Progenitor cell of endocrine pancreas (in vitro differentiated cells): ENCODE measurements around the gene CLP1. TPM values are rescaled to one million over a fixed set of nuclear protein-coding genes. Genes with fewer than 3 reads are reported as not detected.

ENCODE experiments used
- DNase-seq: peaks from one replicate; pipeline ENCODE4 v3.0.0; 2021; ENCODE audit warnings: low spot score; ENCODE audit not compliant: unreplicated experiment
- H3K27ac Mint-ChIP-seq: 2 replicates; pipeline ENCODE4 v1.8.0; 2021; ENCODE audit warnings: mild to moderate bottlenecking, moderate library complexity, mixed read lengths
- H3K27me3 Mint-ChIP-seq: 2 replicates; pipeline ENCODE4 v1.8.0; 2021; ENCODE audit warnings: mixed read lengths
- H3K36me3 Mint-ChIP-seq: 2 replicates; pipeline ENCODE4 v1.8.0; 2022; ENCODE audit warnings: mixed read lengths; ENCODE audit not compliant: insufficient read depth
- H3K4me1 Mint-ChIP-seq: 2 replicates; pipeline ENCODE4 v1.8.0; 2021; ENCODE audit warnings: low read depth, mixed read lengths
- H3K4me3 Mint-ChIP-seq: 2 replicates; pipeline ENCODE4 v1.8.0; 2021; ENCODE audit warnings: low read depth, mild to moderate bottlenecking, moderate library complexity, mixed read lengths
- H3K9me3 Mint-ChIP-seq: 2 replicates; pipeline ENCODE4 v1.8.0; 2021; ENCODE audit warnings: low read depth, mixed read lengths
- CTCF ChIP-seq: fragments of 200-600 bp; sonication (generic); IDR thresholded peaks from one replicate; pipeline ENCODE4 v1.5.0; 2021; ENCODE audit warnings: antibody characterized with exemption, mild to moderate bottlenecking; ENCODE audit not compliant: unreplicated experiment
- total RNA-seq: library from RNA; stranded (reverse); gene quantifications from 2 replicates; pipeline ENCODE4 v1.2.1, GENCODE V29; 2021

CLP1 gene
- total RNA-seq, 1 donor from 2014 or later, result 22.2 TPM

- TF ChIP-seq CTCF, result no peak
- Mint-ChIP-seq H3K4me1 (peaks cover 5% of the 10 kb centered on the region), H3K27me3 (peaks cover 4% of the 10 kb centered on the region), H3K9me3 (no peaks in the 10 kb centered on the region), H3K36me3 (peaks cover 4% of the 10 kb centered on the region), H3K4me3 (no peak overlapping the region), H3K27ac (no peak overlapping the region)
- no peak for DNase-seq
Observed at GRCh38 chr11:57626895-57627294, 30.7 kb upstream of the CLP1 start.

- no peak for TF ChIP-seq CTCF
- Mint-ChIP-seq H3K36me3 (peaks cover 4% of the 10 kb centered on the region), H3K4me1 (no peaks in the 10 kb centered on the region), H3K27ac (no peak overlapping the region), H3K4me3 (no peak overlapping the region), H3K9me3 (no peaks in the 10 kb centered on the region), H3K27me3 (peaks cover 4% of the 10 kb centered on the region)
- no peak for DNase-seq
Observed at GRCh38 chr11:57630171-57630570, 27.4 kb upstream of the CLP1 start.

- H3K27ac Mint-ChIP-seq, result no peak overlapping the region
Observed at GRCh38 chr11:57632116-57632515, 25.4 kb upstream of the CLP1 start.

GRCh38 chr11:57633394-57634070, 24.0 kb upstream of the CLP1 start:
- Mint-ChIP-seq H3K4me1 (peaks cover 11% of the 10 kb centered on the region), H3K36me3 (peaks cover 1% of the 10 kb centered on the region), H3K9me3 (no peaks in the 10 kb centered on the region), H3K27me3 (peaks cover 4% of the 10 kb centered on the region), H3K27ac (no peak overlapping the region), H3K4me3 (no peak overlapping the region)
- TF ChIP-seq CTCF, result no peak
- no peak for DNase-seq

More at GRCh38 chr11:57632116-57632515, 25.4 kb upstream of the CLP1 start:
- H3K36me3 Mint-ChIP-seq, result peaks cover 3% of the 10 kb centered on the region
- DNase-seq, result no peak
- peaks cover 4% of the 10 kb centered on the region for H3K27me3 Mint-ChIP-seq
- H3K4me1 Mint-ChIP-seq, result peaks cover 4% of the 10 kb centered on the region
- no peaks in the 10 kb centered on the region for H3K9me3 Mint-ChIP-seq
- TF ChIP-seq CTCF, result no peak
- H3K4me3 Mint-ChIP-seq, result no peak overlapping the region

- Mint-ChIP-seq H3K27ac (no peak overlapping the region), H3K36me3 (peaks cover 1% of the 10 kb centered on the region), H3K27me3 (peaks cover 4% of the 10 kb centered on the region), H3K4me1 (peaks cover 11% of the 10 kb centered on the region), H3K4me3 (no peak overlapping the region), H3K9me3 (no peaks in the 10 kb centered on the region)
- TF ChIP-seq CTCF, result no peak
- no peak for DNase-seq
Observed at GRCh38 chr11:57634311-57634710, 23.3 kb upstream of the CLP1 start.
